Activated CD4-positive, alpha-beta T cell treated with anti-CD3 and anti-CD28 coated beads for 36 hours (primary cell): ENCODE measurements around the gene CAMK2B. TPM values are rescaled to one million over a fixed set of nuclear protein-coding genes. Genes with fewer than 3 reads are reported as not detected.

Source experiments
- ATAC-seq: fragments of 200-7000 bp; cut with Tn5 transposase; one replicate; pipeline ENCODE4 v1.10.0; 2021; ENCODE audit warnings: mild to moderate bottlenecking, moderate library complexity
- CTCF ChIA-PET: fragments of 350-600 bp; sonication (Branson Sonifier 250); formaldehyde crosslinking; loops from one replicate; lab custom pipeline; 2021; ENCODE audit warnings: antibody characterized with exemption; lab: Charles Lee
- POLR2A ChIA-PET: fragments of 350-600 bp; sonication (Branson Sonifier 250); formaldehyde crosslinking; loops from one replicate; lab custom pipeline; 2021; ENCODE audit warnings: antibody characterized with exemption, inconsistent platforms; lab: Charles Lee
- DNase-seq: peaks from one replicate; pipeline ENCODE4 v3.0.0-alpha.2; 2020
- H3K27ac Mint-ChIP-seq: one replicate; pipeline ENCODE4 v1.8.0; 2021; ENCODE audit warnings: mixed read lengths
- H3K27me3 Mint-ChIP-seq: one replicate; pipeline ENCODE4 v1.8.0; 2021; ENCODE audit warnings: mixed read lengths
- H3K36me3 Mint-ChIP-seq: one replicate; pipeline ENCODE4 v1.8.0; 2021; ENCODE audit warnings: low read depth, mixed read lengths
- H3K4me1 Mint-ChIP-seq: one replicate; pipeline ENCODE4 v1.8.0; 2021; ENCODE audit warnings: mixed read lengths
- H3K4me3 Mint-ChIP-seq: one replicate; pipeline ENCODE4 v1.8.0; 2021; ENCODE audit warnings: mild to moderate bottlenecking, moderate library complexity, mixed read lengths
- H3K9me3 Mint-ChIP-seq: one replicate; pipeline ENCODE4 v1.8.0; 2021; ENCODE audit warnings: low read depth, mixed read lengths
- intact Hi-C, 2 experiments: fragments of 100-400 bp; cut with DNase I in 1 of 2; cut with micrococcal nuclease in 1 of 2; formaldehyde crosslinking; loops; one replicate each; pipeline versions ENCODE4 v1.14.2 to v1.15.1; 2022 to 2024; cut with DNase I, micrococcal nuclease
- total RNA-seq, 2 experiments: library from RNA; stranded (reverse); gene quantifications; one replicate each; pipeline ENCODE4 v1.2.3, GENCODE V29; 2021

Gene CAMK2B
- total RNA-seq, 2 experiments from 2014 or later = 1.1 to 1.8 TPM

DNA sequence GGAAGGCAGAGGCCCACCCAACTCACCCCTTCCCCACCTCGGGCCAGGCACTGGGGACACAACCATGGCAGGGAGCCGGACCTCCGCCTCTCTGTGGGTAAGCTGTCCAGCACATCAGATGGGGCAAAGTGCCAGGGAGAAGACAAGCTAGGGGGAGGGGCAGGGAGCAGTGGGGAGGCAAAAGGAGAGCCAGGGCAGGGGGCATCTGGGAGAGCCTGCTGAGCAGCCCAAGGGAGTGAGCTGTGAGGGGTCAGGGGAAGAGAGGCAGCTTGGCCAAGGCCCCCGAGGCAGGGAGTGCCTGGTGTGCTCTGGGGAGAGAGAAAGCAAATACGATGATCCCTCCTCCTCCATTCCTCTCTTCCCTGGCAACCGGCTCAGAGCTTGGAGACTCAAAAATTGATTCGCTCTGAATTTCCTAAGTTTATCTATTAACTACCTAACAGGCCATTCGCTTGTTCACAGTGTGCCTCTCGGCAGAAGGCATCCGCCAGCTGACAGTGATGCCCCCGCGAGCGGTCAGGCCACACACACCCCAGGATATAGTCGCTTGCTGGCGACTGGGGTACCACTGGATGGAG, 4.5 kb downstream of the CAMK2B start:
- ATAC-seq = no peak
- H3K27ac Mint-ChIP-seq = no peak overlapping the region
- DNase-seq = no peak
- CTCF ChIA-PET = no interaction called here
- H3K4me3 Mint-ChIP-seq = no peak overlapping the region
- intact Hi-C loops = no loop called here
- H3K27me3 Mint-ChIP-seq = peaks cover 22% of the 10 kb centered on the region
- no peaks in the 10 kb centered on the region for H3K9me3 Mint-ChIP-seq
- H3K4me1 Mint-ChIP-seq = peaks cover 7% of the 10 kb centered on the region
- POLR2A ChIA-PET = interaction anchor here (0.5 kb wide), 1 partner anchor 12 kb away, joined by 3 read pairs; no protein-coding TSS in a partner anchor
- H3K36me3 Mint-ChIP-seq = no peaks in the 10 kb centered on the region

DNA sequence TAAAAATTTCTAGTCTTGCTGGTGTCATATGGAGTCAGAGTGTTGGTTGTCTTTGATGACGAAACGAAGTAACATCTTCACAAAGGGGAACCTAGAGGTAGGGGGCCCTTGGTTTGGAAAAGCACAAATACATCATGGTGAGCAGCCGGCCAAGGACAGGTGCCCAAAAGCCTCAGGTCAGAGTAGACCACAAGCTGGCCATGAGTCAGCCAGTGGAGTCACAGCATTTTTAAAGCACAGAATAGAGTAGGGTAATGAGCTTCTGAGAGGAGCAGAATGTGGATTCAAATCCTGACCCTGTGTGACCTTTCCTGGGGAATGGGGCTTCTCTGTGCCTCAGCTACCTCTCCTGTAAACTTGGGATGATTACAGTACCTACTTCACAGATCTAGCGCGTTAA, 5.3 kb downstream of the CAMK2B start:
- POLR2A ChIA-PET = no interaction called here
- no peak for ATAC-seq
- CTCF ChIA-PET = no interaction called here
- Mint-ChIP-seq H3K36me3 (no peaks in the 10 kb centered on the region), H3K27me3 (peaks cover 20% of the 10 kb centered on the region), H3K4me1 (peaks cover 5% of the 10 kb centered on the region), H3K4me3 (no peak overlapping the region), H3K27ac (no peak overlapping the region), H3K9me3 (no peaks in the 10 kb centered on the region)
- DNase-seq = no peak
- intact Hi-C loops = no loop called here

GRCh38 chr7:44318332-44318731, 7.1 kb downstream of the CAMK2B start:
- peaks cover 9% of the 10 kb centered on the region for H3K27me3 Mint-ChIP-seq
- intact Hi-C loops = no loop called here
- H3K4me3 Mint-ChIP-seq = no peak overlapping the region
- ATAC-seq = no peak
- H3K36me3 Mint-ChIP-seq = no peaks in the 10 kb centered on the region
- H3K4me1 Mint-ChIP-seq = no peaks in the 10 kb centered on the region
- no peak for DNase-seq
- CTCF ChIA-PET = interaction anchor here (0.6 kb wide), 1 partner anchor 85 kb away, joined by 4 read pairs; no protein-coding TSS in a partner anchor
- no peak overlapping the region for H3K27ac Mint-ChIP-seq
- POLR2A ChIA-PET = no interaction called here
- no peaks in the 10 kb centered on the region for H3K9me3 Mint-ChIP-seq

GRCh38 chr7:44315301-44315903, 10.0 kb downstream of the CAMK2B start:
- DNase-seq = no peak
- peaks cover 8% of the 10 kb centered on the region for H3K27me3 Mint-ChIP-seq
- H3K36me3 Mint-ChIP-seq = no peaks in the 10 kb centered on the region
- H3K4me3 Mint-ChIP-seq = no peak overlapping the region
- no peak overlapping the region for H3K27ac Mint-ChIP-seq
- no peaks in the 10 kb centered on the region for H3K4me1 Mint-ChIP-seq
- no peaks in the 10 kb centered on the region for H3K9me3 Mint-ChIP-seq
- no peak for ATAC-seq
- ChIA-PET POLR2A (no interaction called here), CTCF (interaction anchor here (0.8 to 1.0 kb wide), 2 partner anchors 14 to 75 kb away, joined by 3 read pairs; no protein-coding TSS in a partner anchor)
- intact Hi-C loops = no loop called here

DNA sequence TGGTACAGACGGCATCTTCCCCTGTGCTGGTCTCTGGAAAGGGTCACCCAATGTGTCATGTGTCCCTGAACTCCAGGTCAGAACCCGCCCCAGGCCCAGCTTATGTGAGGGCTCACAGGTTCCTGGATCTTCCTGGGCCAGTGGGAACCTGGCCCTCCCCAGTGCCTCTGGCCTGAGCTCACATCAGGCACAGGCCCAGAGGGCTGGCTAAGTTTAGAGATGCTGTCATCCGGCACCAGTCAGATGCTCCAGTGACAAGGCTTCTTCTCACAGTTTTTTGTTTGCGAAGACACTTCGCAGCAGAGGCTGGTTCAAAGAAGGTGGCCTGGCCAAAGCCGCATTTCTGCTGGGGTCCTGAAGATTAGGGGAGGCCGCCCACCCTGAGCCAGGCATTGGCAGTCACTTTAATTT, 11.8 kb downstream of the CAMK2B start:
- no peak for DNase-seq
- POLR2A ChIA-PET = no interaction called here
- no peaks in the 10 kb centered on the region for H3K36me3 Mint-ChIP-seq

GRCh38 chr7:44313016-44313415, 12.4 kb downstream of the CAMK2B start:
- no peak for DNase-seq

More for the DNA sequence above, 11.8 kb downstream of the CAMK2B start:
- intact Hi-C loops = no loop called here
- CTCF ChIA-PET = no interaction called here
- Mint-ChIP-seq H3K4me1 (peaks cover 3% of the 10 kb centered on the region), H3K27me3 (peaks cover 13% of the 10 kb centered on the region), H3K4me3 (no peak overlapping the region), H3K27ac (no peak overlapping the region), H3K9me3 (no peaks in the 10 kb centered on the region)
- no peak for ATAC-seq

GRCh38 chr7:44311561-44312495, 13.6 kb downstream of the CAMK2B start:
- Mint-ChIP-seq H3K9me3 (no peaks in the 10 kb centered on the region), H3K27ac (no peak overlapping the region), H3K4me3 (no peak overlapping the region), H3K27me3 (peaks cover 13% of the 10 kb centered on the region), H3K36me3 (no peaks in the 10 kb centered on the region), H3K4me1 (peaks cover 3% of the 10 kb centered on the region)
- no peak for ATAC-seq
- ChIA-PET CTCF (no interaction called here), POLR2A (no interaction called here)
- intact Hi-C loops = no loop called here
- no peak for DNase-seq

More at GRCh38 chr7:44313016-44313415, 12.4 kb downstream of the CAMK2B start:
- Mint-ChIP-seq H3K4me3 (no peak overlapping the region), H3K36me3 (no peaks in the 10 kb centered on the region), H3K27me3 (peaks cover 13% of the 10 kb centered on the region), H3K27ac (no peak overlapping the region), H3K4me1 (peaks cover 3% of the 10 kb centered on the region), H3K9me3 (no peaks in the 10 kb centered on the region)
- ATAC-seq = no peak
- intact Hi-C loops = no loop called here
- ChIA-PET POLR2A (no interaction called here), CTCF (no interaction called here)

GRCh38 chr7:44310221-44310848, 15.1 kb downstream of the CAMK2B start:
- Mint-ChIP-seq H3K36me3 (no peaks in the 10 kb centered on the region), H3K4me3 (no peak overlapping the region), H3K4me1 (peaks cover 3% of the 10 kb centered on the region), H3K9me3 (no peaks in the 10 kb centered on the region), H3K27ac (no peak overlapping the region), H3K27me3 (peaks cover 13% of the 10 kb centered on the region)
- ChIA-PET CTCF (interaction anchor here (0.7 to 1.0 kb wide), 2 partner anchors 51 to 181 kb away, joined by 3 read pairs; no protein-coding TSS in a partner anchor), POLR2A (no interaction called here)
- DNase-seq (no peak), ATAC-seq (no peak)
- intact Hi-C loops = no loop called here

GRCh38 chr7:44309271-44310091, 15.9 kb downstream of the CAMK2B start:
- Mint-ChIP-seq H3K4me3 (peak overlapping the region; percentile 12), H3K27ac (no peak overlapping the region), H3K4me1 (peaks cover 3% of the 10 kb centered on the region), H3K27me3 (peaks cover 9% of the 10 kb centered on the region), H3K9me3 (no peaks in the 10 kb centered on the region), H3K36me3 (no peaks in the 10 kb centered on the region)
- DNase-seq (peak; percentile 67), ATAC-seq (peak; percentile 89)
- ChIA-PET CTCF (interaction anchor here (0.7 to 1.0 kb wide), 2 partner anchors 51 to 182 kb away, joined by 3 read pairs; no protein-coding TSS in a partner anchor), POLR2A (no interaction called here)
- intact Hi-C loops = no loop called here

DNA sequence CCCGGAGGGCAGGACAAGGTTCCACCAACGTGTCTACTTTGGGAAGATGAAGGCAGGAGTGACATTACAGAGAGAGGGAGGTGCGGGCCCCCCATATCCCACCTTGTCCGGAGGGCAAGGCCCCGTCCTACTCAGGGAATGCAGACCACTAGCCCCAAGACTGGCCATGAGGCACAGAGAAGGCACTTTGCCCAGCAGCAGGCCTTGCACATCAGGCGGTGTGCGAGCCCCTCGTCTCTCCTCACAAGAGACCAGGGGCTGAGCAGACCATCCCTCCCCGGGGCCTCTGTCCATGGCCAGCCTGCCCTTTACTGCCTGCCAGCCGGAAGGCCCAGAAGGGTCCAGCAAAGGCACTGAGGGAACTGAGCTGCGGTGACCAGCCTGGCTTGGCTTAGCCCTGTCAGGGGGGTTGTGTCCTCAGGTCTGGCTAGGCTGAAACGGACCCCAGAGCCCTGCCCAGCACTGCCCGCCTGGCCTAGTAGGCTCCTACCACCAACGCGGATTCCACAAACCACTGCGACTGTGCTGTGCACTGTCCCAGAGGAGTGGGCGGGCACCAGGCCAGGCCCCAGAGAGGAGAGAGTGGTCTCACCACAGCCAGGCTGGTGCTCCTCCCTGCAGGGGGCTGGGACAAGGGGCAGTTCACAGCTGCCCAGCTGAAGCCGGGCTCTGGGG, 16.7 kb downstream of the CAMK2B start:
- no peaks in the 10 kb centered on the region for H3K36me3 Mint-ChIP-seq
- intact Hi-C loops = no loop called here

More for the DNA sequence above, 16.7 kb downstream of the CAMK2B start:
- Mint-ChIP-seq H3K27me3 (peaks cover 9% of the 10 kb centered on the region), H3K4me3 (no peak overlapping the region), H3K9me3 (no peaks in the 10 kb centered on the region), H3K27ac (no peak overlapping the region), H3K4me1 (peaks cover 3% of the 10 kb centered on the region)
- ATAC-seq = no peak
- ChIA-PET POLR2A (no interaction called here), CTCF (interaction anchor here (1.0 to 1.1 kb wide), 2 partner anchors 65 to 68 kb away, joined by 3 to 8 read pairs; no protein-coding TSS in a partner anchor)
- DNase-seq = no peak
